HCT116 (cell line): ENCODE measurements around the gene BBLN. TPM values are rescaled to one million over a fixed set of nuclear protein-coding genes. Genes with fewer than 3 reads are reported as not detected.

Source experiments
- ATAC-seq: fragments of 200-7000 bp; cut with Tn5 transposase; 2 replicates; pipeline ENCODE4 v1.9.1; 2020; ENCODE audit warnings: mild to moderate bottlenecking, moderate library complexity
- BruUV-seq: library from RNA; stranded (reverse); fragments of 400-500 nt; replicated peaks from 2 replicates; lab custom pipeline; 2021; lab: Mats Ljungman, UMichigan
- CTCF ChIA-PET: fragments of 300-600 bp; sonication (Branson Sonifier 250); formaldehyde crosslinking; loops from one replicate; lab custom pipeline; 2021; ENCODE audit warnings: antibody characterized with exemption; lab: Charles Lee
- POLR2A ChIA-PET: fragments of 300-600, 350-600 bp; sonication (Branson Sonifier 250); formaldehyde crosslinking; loops from one replicate; lab custom pipeline; 2021; ENCODE audit warnings: antibody characterized with exemption; lab: Charles Lee
- RAD21 ChIA-PET, 2 experiments: fragments of 300-600 bp; sonication (Branson Sonifier 250); formaldehyde crosslinking; loops; one replicate each; lab custom pipeline; 2023; ENCODE audit warnings: low total read pairs in 2 of 2; ENCODE audit not compliant: uncharacterized antibody in 2 of 2, unreplicated experiment in 2 of 2, low non-redundant PET in 1 of 2; lab: Charles Lee
- DNase-seq: peaks from one replicate; pipeline ENCODE4 v3.0.0-alpha.2; 2010; ENCODE audit warnings: low read depth, low spot score
- H2AFZ ChIP-seq: fragments of 200-600 bp; shearing (Covaris generic), sonication (generic); 2 replicates; pipeline ENCODE4 v1.6.1; 2017; ENCODE audit warnings: low read depth, mixed run types, mixed read lengths, antibody characterized with exemption, low read length; ENCODE audit not compliant: poor library complexity, severe bottlenecking
- H3K27ac ChIP-seq: 2 replicates; pipeline ENCODE4 v1.5.1; 2012; ENCODE audit warnings: low read depth, low read length
- H3K27me3 ChIP-seq: fragments of 200-600 bp; sonication (generic); 2 replicates; pipeline ENCODE4 v1.6.1; 2016; ENCODE audit warnings: mixed run types, low read length, mixed read lengths; ENCODE audit not compliant: insufficient read depth
- H3K36me3 ChIP-seq, 2 experiments: fragments of 200-500 bp in 1 of 2; fragments of 200-600 bp in 1 of 2; sonication (Bioruptor generic) in 1 of 2; sonication (generic) in 1 of 2; 2 replicates each; pipeline versions ENCODE4 v1.5.1 to v1.6.1; 2014 to 2016; ENCODE audit warnings: low read length in 2 of 2, inconsistent platforms in 1 of 2, mixed read lengths in 1 of 2, mixed run types in 1 of 2; ENCODE audit not compliant: insufficient read depth in 2 of 2, control insufficient read depth in 1 of 2
- H3K4me1 ChIP-seq, 2 experiments: fragments of 200-600 bp in 1 of 2; sonication (generic) in 1 of 2; 2 replicates each; pipeline versions ENCODE4 v1.5.1 to v1.6.1; 2012 to 2017; ENCODE audit warnings: low read length in 2 of 2, inconsistent platforms in 1 of 2, mild to moderate bottlenecking in 1 of 2, mixed read lengths in 1 of 2, mixed run types in 1 of 2, moderate library complexity in 1 of 2; ENCODE audit not compliant: insufficient read depth in 2 of 2, control insufficient read depth in 1 of 2
- H3K4me2 ChIP-seq: fragments of 200-600 bp; sonication (generic); 2 replicates; pipeline ENCODE4 v1.6.1; 2017; ENCODE audit warnings: mixed run types, low read length, mixed read lengths
- H3K4me3 ChIP-seq, 2 experiments: fragments of 200-600 bp in 1 of 2; sonication (generic) in 1 of 2; replicated peaks in 1 of 2; 2 replicates each; pipeline ENCODE4 v1.5.1; 2011 to 2016; ENCODE audit warnings: low read length in 2 of 2, control low read depth in 1 of 2, low read depth in 1 of 2, mild to moderate bottlenecking in 1 of 2, mixed read lengths in 1 of 2, mixed run types in 1 of 2
- H3K79me2 ChIP-seq: fragments of 200-600 bp; sonication (generic); 2 replicates; pipeline ENCODE4 v1.6.1; 2017; ENCODE audit warnings: mild to moderate bottlenecking, mixed run types, low read length, moderate library complexity, mixed read lengths; ENCODE audit not compliant: insufficient read depth
- H3K9ac ChIP-seq: fragments of 200-600 bp; sonication (generic); 2 replicates; pipeline ENCODE4 v1.6.1; 2016; ENCODE audit warnings: low read length, mixed read lengths
- H3K9me2 ChIP-seq: fragments of 200-600 bp; sonication (generic), shearing (Covaris generic); 2 replicates; pipeline ENCODE4 v1.6.1; 2017; ENCODE audit warnings: mixed run types, mild to moderate bottlenecking, moderate library complexity; ENCODE audit not compliant: insufficient read depth
- H3K9me3 ChIP-seq, 2 experiments: fragments of 200-500 bp in 1 of 2; fragments of 200-600 bp in 1 of 2; sonication (Bioruptor generic) in 1 of 2; sonication (generic) in 1 of 2; 2 replicates each; pipeline ENCODE4 v1.6.1; 2014 to 2017; ENCODE audit warnings: low read length in 2 of 2, mixed read lengths in 2 of 2, inconsistent platforms in 1 of 2, low read depth in 1 of 2, mild to moderate bottlenecking in 1 of 2, mixed run types in 1 of 2, moderate library complexity in 1 of 2; ENCODE audit not compliant: control insufficient read depth in 1 of 2, insufficient read depth in 1 of 2
- H4K20me1 ChIP-seq: fragments of 200-600 bp; sonication (generic), shearing (Covaris generic); 2 replicates; pipeline ENCODE4 v1.6.1; 2017; ENCODE audit warnings: mixed run types, mild to moderate bottlenecking, moderate library complexity; ENCODE audit not compliant: insufficient read depth
- CBX3 ChIP-seq: IDR thresholded peaks from 2 replicates; pipeline ENCODE4 v1.6.1; 2012; ENCODE audit warnings: low read depth
- CEBPB ChIP-seq: IDR thresholded peaks from 2 replicates; pipeline ENCODE4 v1.6.1; 2012; ENCODE audit warnings: low read depth
- EZH2 ChIP-seq: fragments of 200-600 bp; sonication (generic); IDR thresholded peaks from 2 replicates; pipeline ENCODE4 v1.6.1; 2017; ENCODE audit warnings: antibody characterized with exemption, mixed run types
- FOSL1 ChIP-seq: IDR thresholded peaks from 2 replicates; pipeline ENCODE4 v1.6.1; 2012; ENCODE audit warnings: low read depth
- JUND ChIP-seq: IDR thresholded peaks from 2 replicates; pipeline ENCODE4 v1.6.1; 2012
- POLR2A ChIP-seq: IDR thresholded peaks from 2 replicates; pipeline ENCODE4 v1.7.0; 2011; ENCODE audit warnings: borderline replicate concordance; ENCODE audit not compliant: insufficient read depth, insufficient read length; ENCODE audit errors: extremely low read depth
- POLR2AphosphoS5 ChIP-seq: IDR thresholded peaks from 2 replicates; pipeline ENCODE4 v1.6.1; 2011; ENCODE audit warnings: mild to moderate bottlenecking, low read depth, low read length, moderate library complexity
- ZFX ChIP-seq: fragments of 450-650 bp; IDR thresholded peaks from 2 replicates; pipeline ENCODE4 v1.6.1; 2017
- ZNF274 ChIP-seq: fragments of 200-500 bp; sonication (Bioruptor generic); IDR thresholded peaks from 2 replicates; pipeline ENCODE4 v1.6.1; 2014; ENCODE audit warnings: mild to moderate bottlenecking, low read depth, low read length, inconsistent platforms
- intact Hi-C: fragments of 100-400 bp; cut with micrococcal nuclease; formaldehyde crosslinking; loops from 2 replicates; pipeline ENCODE4 v1.10.0; 2022
- total RNA-seq: library from RNA; stranded (reverse); gene quantifications from one replicate; pipeline ENCODE4 v1.2.1, GENCODE V29; 2021; ENCODE audit not compliant: unreplicated experiment
- TF ChIP-seq, protein P1 (sequence below): IDR thresholded peaks from 2 replicates; pipeline ENCODE4 v1.6.1; 2011; ENCODE audit warnings: mild to moderate bottlenecking, low read length, moderate library complexity; ENCODE audit not compliant: insufficient replicate concordance; ENCODE audit errors: extremely low read depth
- TF ChIP-seq, protein P2 (sequence below): IDR thresholded peaks from 2 replicates; pipeline ENCODE4 v1.6.1; 2012

BBLN gene
- total RNA-seq, 1 experiment from 2014 or later: 119 TPM

- Histone ChIP-seq H3K27me3 (no peaks in the 10 kb centered on the region), H2AFZ (no peak overlapping the region), H3K36me3 (peaks cover 4 to 8% of the 10 kb centered on the region in 2 experiments; a peak in 3 of 4 replicates), H3K4me2 (peak overlapping the region; percentile 90), H3K9me3 (no peaks in the 10 kb centered on the region), H3K4me3 (peak overlapping the region; percentile 89 to 90), H3K9ac (peak overlapping the region; percentile 97), H3K9me2 (no peaks in the 10 kb centered on the region), H3K79me2 (peaks cover 20% of the 10 kb centered on the region), H3K27ac (peak overlapping the region; percentile 91), H4K20me1 (no peaks in the 10 kb centered on the region), H3K4me1 (peaks cover 16 to 33% of the 10 kb centered on the region in 2 experiments)
- POLR2A ChIA-PET: interaction anchor here (1.5 to 1.7 kb wide), 2 partner anchors 8 to 31 kb away, joined by 6 read pairs; partner anchors contain the start of gene BBLN
- CTCF ChIA-PET: interaction anchor here (0.7 to 1.0 kb wide), 5 partner anchors 12 to 37 kb away, joined by 3 to 4 read pairs (median 3); no protein-coding TSS in a partner anchor
- TF ChIP-seq POLR2AphosphoS5 (no peak), FOSL1 (no peak), CEBPB (no peak), ZNF274 (no peak), ZFX (no peak), CBX3 (no peak), EZH2 (no peak), POLR2A (no peak), JUND (no peak)
- TF ChIP-seq, protein P1, sequence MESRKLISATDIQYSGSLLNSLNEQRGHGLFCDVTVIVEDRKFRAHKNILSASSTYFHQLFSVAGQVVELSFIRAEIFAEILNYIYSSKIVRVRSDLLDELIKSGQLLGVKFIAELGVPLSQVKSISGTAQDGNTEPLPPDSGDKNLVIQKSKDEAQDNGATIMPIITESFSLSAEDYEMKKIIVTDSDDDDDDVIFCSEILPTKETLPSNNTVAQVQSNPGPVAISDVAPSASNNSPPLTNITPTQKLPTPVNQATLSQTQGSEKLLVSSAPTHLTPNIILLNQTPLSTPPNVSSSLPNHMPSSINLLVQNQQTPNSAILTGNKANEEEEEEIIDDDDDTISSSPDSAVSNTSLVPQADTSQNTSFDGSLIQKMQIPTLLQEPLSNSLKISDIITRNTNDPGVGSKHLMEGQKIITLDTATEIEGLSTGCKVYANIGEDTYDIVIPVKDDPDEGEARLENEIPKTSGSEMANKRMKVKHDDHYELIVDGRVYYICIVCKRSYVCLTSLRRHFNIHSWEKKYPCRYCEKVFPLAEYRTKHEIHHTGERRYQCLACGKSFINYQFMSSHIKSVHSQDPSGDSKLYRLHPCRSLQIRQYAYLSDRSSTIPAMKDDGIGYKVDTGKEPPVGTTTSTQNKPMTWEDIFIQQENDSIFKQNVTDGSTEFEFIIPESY: no peak
- TF ChIP-seq, protein P2, sequence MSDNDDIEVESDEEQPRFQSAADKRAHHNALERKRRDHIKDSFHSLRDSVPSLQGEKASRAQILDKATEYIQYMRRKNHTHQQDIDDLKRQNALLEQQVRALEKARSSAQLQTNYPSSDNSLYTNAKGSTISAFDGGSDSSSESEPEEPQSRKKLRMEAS: no peak
- TSS peak; percentile 37 for BruUV-seq
- DNase-seq (no peak), ATAC-seq (peak; percentile 6)
- RAD21 ChIA-PET: no interaction called here
- intact Hi-C loops: loop anchor here (10.0 kb wide), 1 partner anchor 154 kb away; the partner anchor contains the start of gene SLC27A4
Observed at GRCh38 chr9:128190516-128191405, 30.7 kb downstream of the BBLN start.
